GM18517 (cell line): Measurements from ENCODE around the gene HMCN1.

Source experiments
- ATAC-seq: cut with Tn5 transposase; IDR thresholded peaks from one replicate; pipeline ENCODE4 v1.9.1; 2021; ENCODE audit warnings: mild to moderate bottlenecking, moderate library complexity; ENCODE audit not compliant: unreplicated experiment

HMCN1 gene

GRCh38 chr1:185895208-185895900 is 161.2 kb downstream of the HMCN1 start:
- no peak for ATAC-seq

- no peak for ATAC-seq
Measured at GRCh38 chr1:185896863-185897262, 162.7 kb downstream of the HMCN1 start.

DNA sequence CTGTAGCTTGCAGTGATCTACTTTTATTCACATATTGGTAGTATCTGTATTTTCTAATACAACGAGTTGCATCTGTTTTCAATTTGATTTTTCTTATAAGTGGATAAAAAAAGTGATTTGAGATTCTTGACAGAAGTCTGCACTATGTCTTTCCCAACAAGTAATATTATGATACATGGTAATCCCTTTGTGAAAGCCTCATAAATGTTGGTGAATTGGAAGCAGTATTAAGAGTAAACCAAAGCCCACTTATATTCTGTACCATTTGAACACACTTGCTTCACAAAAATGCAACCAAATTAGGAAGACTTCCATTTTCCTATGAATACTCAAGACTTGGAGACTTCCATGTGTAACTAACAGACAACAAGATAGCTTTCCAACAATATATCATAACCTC is 172.0 kb downstream of the HMCN1 start:
- no peak for ATAC-seq

- no peak for ATAC-seq
Measured at GRCh38 chr1:185907246-185907645, 173.1 kb downstream of the HMCN1 start.

DNA sequence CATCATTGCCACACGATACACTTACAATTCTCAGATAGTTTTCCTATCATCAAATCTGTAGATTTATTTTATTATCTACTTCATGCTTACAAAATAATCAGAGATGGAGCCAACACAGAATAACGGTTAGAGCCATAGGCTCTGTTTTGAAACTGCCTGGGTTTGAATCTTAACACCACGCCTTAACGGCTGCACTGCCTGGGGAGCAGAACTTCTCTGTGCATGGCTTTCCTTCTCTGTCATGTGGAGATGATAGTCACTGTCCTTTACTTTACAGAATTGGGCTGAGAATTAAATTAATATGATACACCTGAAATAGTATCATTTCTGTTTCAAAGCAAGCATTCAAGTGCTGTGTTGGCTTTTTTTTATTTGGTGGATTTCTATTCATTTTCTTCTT is 177.8 kb downstream of the HMCN1 start:
- no peak for ATAC-seq

GRCh38 chr1:185912504-185912903 is 178.3 kb downstream of the HMCN1 start:
- ATAC-seq = no peak

DNA sequence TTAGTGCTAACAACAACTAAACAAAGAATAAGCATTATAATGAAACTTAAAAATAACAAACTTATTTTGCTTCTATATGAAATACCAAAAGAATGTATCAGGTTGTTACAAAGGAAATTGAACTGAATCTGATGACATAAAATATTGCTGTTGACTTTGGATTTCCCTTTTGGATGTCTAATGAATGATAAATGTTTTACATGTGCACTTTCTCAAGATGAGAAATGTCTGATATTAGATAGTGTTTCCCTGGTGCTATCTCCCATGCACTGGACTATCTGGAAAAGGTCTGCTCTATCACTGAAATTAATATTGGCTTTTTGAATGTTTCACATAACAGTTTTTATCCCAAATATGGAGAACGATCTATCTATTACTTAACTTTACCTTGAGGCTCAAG is 179.9 kb downstream of the HMCN1 start:
- ATAC-seq = no peak

- ATAC-seq = no peak
Measured at GRCh38 chr1:185916861-185917260, 182.7 kb downstream of the HMCN1 start.

GRCh38 chr1:185917646-185918045 is 183.5 kb downstream of the HMCN1 start:
- no peak for ATAC-seq

GRCh38 chr1:185920602-185921001 is 186.4 kb downstream of the HMCN1 start:
- no peak for ATAC-seq

- ATAC-seq = no peak
Measured at GRCh38 chr1:185921636-185922035, 187.4 kb downstream of the HMCN1 start.

DNA sequence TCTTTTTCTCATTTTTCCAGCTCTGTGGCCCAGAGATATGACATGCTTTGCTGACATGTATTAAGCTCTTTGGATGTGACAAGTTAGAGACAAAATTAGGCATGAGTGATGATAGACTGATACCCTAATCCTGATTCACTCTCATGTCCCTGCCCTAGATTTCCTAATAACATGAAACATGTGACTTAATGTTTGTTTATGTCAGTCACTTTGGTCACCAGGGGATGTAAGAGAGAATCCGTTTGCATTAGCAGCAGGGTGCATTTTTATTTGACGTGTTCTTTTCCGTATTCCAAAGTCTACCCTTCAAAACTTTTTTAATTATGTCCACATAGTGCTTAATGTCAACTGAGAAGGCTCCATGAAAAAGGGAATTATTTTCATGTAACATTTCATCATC is 192.4 kb downstream of the HMCN1 start:
- no peak for ATAC-seq

DNA sequence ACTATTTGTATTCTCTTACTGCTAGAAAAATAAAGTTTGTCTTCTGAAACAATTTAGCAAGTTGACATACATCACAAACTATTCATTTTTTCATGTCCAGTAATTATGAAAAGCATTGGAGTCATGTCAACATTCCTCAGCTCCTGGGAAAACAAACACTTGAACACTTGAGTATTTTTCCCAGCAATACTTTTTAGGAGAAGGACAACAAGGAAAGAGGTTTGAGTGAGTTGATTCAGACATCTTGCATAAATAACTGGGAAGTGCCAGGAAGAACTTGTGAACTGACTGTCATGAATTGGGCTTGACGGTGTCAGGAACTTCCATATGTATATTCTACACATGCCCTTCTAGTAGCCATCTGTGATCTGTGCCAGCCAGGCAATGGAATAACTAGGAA is 195.6 kb downstream of the HMCN1 start:
- ATAC-seq = no peak

DNA sequence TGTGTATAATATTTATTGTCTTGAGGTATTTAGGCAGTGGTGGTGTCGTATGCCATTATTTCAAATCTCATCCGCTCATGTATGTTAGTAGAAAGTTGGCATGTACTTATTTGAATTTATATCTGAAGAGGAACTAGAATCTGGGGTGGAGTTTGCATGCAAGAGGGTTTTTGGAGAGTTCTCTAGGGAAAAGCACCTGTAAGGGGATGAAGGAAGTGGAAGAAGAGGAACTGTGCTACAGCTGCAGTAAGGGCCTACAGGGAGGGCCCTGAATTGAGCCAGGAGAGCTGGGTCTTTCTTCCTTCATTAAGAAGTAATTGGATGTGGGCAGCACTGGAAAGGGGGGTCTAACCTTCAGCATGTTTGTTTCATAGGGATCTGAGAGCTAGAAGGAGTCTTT is 197.2 kb downstream of the HMCN1 start:
- no peak for ATAC-seq

- no peak for ATAC-seq
Measured at GRCh38 chr1:185933580-185933979, 199.4 kb downstream of the HMCN1 start.

GRCh38 chr1:185934476-185935189 is 200.4 kb downstream of the HMCN1 start:
- ATAC-seq = no peak

DNA sequence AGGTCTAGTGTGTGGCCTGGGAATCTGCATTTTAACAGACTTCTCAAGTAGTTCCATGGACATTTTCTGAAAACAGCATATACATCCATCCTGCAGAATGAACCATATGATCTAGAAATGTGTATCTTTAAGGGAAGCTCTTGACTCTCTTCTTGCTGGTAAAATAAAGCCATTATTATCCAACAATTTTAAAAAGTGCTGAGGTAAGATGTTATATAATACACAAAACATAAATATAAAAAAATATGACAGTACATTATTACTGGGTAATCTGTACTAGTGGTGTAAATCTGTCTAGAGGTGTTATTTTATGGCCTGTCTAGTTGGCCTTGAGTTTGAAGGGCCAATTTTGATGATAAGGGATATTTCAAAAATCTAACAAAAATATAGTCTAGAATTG is 201.2 kb downstream of the HMCN1 start:
- ATAC-seq = no peak

DNA sequence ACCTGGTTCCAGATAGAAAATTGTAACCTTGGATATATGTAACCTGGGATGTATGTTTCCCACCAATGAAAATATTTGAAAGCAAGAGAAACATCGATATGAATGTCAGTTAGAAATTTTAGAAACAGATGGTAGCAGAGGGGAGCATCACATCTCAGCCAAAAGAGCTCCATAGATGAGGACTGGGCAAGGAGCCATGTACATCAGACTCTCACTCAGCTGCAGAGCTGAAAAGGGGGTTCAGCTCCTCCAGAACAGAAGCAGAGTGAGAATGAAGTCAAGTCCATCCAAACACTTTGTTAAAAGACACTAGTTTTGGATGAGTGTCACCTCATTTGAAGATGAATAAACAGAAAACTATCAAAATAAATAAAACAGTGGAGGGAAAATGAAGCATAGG is 202.4 kb downstream of the HMCN1 start:
- no peak for ATAC-seq

DNA sequence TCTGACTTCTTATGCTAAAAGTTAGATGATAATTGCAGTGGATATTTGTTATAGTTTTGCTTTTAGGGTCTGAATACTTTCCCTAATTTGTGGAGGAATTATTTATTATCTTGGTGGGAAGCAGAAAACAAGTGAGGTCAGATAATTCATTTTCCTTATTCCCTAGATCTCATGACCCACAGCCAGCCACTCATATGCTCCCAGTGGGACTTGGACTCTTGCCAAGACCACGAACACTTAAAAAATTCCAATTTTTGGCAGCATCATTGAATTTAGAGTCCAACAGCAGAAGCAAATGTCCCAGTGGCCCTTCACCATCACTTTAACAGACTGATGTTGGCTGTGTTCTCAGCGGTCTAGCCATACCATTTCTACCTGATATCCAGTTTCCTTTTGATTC is 204.2 kb downstream of the HMCN1 start:
- ATAC-seq = no peak

GRCh38 chr1:185939142-185939541 is 205.0 kb downstream of the HMCN1 start:
- ATAC-seq = no peak

DNA sequence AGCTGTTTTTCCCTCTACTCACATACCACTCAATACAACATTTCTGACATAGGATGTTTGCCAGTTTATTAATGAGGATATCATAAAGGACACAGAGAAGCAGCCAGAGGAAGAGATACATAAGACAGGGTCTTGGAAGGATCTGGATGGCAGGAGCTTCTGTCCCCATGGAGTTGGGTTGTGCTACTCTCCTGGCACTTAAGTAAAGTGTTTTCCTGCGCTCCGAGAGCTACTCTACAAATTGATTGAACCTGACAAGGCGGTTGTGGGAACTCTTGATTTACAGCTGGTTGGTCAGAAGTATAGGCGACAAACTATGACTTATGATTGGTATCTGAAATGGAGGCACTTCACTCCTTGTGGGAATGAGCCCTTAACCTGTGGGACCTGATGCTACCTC is 208.8 kb downstream of the HMCN1 start:
- no peak for ATAC-seq

DNA sequence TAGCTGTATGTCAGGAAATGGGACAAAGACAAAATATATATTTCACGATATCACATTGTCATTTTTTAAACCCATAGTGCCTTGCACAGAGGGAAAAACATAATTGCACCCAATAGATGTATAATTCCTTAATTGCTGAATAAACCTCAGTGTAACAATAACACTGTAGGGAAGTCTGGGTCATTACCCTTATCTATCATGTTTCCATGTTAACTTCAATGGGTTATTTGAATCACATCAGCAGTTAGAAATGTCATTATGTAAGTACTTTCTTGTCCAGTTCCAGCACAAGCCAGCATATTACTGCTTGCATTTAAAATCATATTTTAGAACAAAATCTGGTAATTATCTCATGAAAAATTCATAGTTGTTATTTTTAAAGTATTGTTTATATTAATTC is 222.7 kb downstream of the HMCN1 start:
- no peak for ATAC-seq
